Peyer's patch (tissue), 4 donors: ENCODE data around the gene COL23A1. TPM values are rescaled to one million over a fixed set of nuclear protein-coding genes. Genes with fewer than 3 reads are reported as not detected.

Experiments used
- DNase-seq, 3 donors: peaks; one replicate each; pipeline ENCODE4 v3.0.0-alpha.2; 2017 to 2019
- H3K27ac ChIP-seq, 4 donors: fragments of 200-600 bp; sonication (generic); one replicate each; pipeline ENCODE4 v1.5.1; 2016 to 2019
- H3K27me3 ChIP-seq, 2 donors: fragments of 200-600 bp; sonication (generic); one replicate each; pipeline ENCODE4 v1.5.1; 2019
- H3K36me3 ChIP-seq, 3 donors: fragments of 200-600 bp; sonication (generic); one replicate each; pipeline ENCODE4 v1.5.1; 2016 to 2019
- H3K4me1 ChIP-seq, 4 donors: fragments of 200-600 bp; sonication (generic); one replicate each; pipeline ENCODE4 v1.5.1; 2016 to 2019
- H3K4me3 ChIP-seq, 4 donors: fragments of 200-600 bp; sonication (generic); 1 replicate in 3 of 4; 2 replicates in 1 of 4; pipeline ENCODE4 v1.5.1; 2016 to 2019; ENCODE audit warnings: mild to moderate bottlenecking in 1 of 4
- H3K9me3 ChIP-seq, 4 donors: fragments of 200-600 bp; sonication (generic); one replicate each; pipeline ENCODE4 v1.5.1; 2016 to 2019; ENCODE audit warnings: mild to moderate bottlenecking in 1 of 4
- POLR2A ChIP-seq, 2 donors: fragments of 450-650 bp; IDR thresholded peaks; one replicate each; pipeline ENCODE4 v1.5.1; 2017; ENCODE audit warnings: antibody characterized with exemption in 2 of 2, mild to moderate bottlenecking in 2 of 2, moderate library complexity in 2 of 2
- total RNA-seq, 4 donors: library from RNA; depleted of rRNA; stranded (reverse); fragments of >200 nt; gene quantifications; one replicate each; pipeline ENCODE4 v1.1.0, GENCODE V29; 2016
- TF ChIP-seq, protein P1 (sequence below), 6 experiments: fragments of 450-650 bp in 4 of 6; fragments of 200-600 bp in 2 of 6; sonication (generic) in 1 of 6; IDR thresholded peaks; one replicate each; pipeline ENCODE4 v1.5.1; 2017 to 2019; ENCODE audit warnings: antibody characterized with exemption in 6 of 6, mild to moderate bottlenecking in 3 of 6, moderate library complexity in 1 of 6

The COL23A1 gene
- total RNA-seq, 4 donors from 2014 or later = 0.57 to 5.8 (median 1.2) TPM; not detected in 1

DNA sequence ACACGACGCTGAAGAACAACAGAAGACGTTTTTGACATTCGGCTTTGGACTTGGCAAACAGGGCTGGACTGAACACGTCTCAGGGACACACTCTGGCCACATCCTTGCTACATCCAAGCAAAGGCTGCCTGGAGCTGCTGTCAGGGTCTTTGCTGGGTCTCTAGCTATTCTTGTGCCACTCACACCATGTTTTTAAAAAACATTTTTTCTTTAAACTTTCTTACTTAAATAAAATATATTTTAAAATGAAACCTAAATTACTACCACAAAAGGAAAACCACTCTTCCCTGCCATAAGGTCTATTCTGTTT is 229.3 kb downstream of the COL23A1 start:
- H3K27ac ChIP-seq = no peak overlapping the region
- H3K4me1 ChIP-seq = peaks cover 0 to 10% (median 0%) of the 10 kb centered on the region in 4 donors
- H3K27me3 ChIP-seq = no peaks in the 10 kb centered on the region
- no peaks in the 10 kb centered on the region for H3K36me3 ChIP-seq
- TF ChIP-seq POLR2A (IDR thresholded peaks at IDR 0.05) = no peak
- TF ChIP-seq, protein P1, sequence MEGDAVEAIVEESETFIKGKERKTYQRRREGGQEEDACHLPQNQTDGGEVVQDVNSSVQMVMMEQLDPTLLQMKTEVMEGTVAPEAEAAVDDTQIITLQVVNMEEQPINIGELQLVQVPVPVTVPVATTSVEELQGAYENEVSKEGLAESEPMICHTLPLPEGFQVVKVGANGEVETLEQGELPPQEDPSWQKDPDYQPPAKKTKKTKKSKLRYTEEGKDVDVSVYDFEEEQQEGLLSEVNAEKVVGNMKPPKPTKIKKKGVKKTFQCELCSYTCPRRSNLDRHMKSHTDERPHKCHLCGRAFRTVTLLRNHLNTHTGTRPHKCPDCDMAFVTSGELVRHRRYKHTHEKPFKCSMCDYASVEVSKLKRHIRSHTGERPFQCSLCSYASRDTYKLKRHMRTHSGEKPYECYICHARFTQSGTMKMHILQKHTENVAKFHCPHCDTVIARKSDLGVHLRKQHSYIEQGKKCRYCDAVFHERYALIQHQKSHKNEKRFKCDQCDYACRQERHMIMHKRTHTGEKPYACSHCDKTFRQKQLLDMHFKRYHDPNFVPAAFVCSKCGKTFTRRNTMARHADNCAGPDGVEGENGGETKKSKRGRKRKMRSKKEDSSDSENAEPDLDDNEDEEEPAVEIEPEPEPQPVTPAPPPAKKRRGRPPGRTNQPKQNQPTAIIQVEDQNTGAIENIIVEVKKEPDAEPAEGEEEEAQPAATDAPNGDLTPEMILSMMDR (IDR thresholded peaks at IDR 0.05) = no peak
- H3K9me3 ChIP-seq = no peaks in the 10 kb centered on the region
- H3K4me3 ChIP-seq = no peak overlapping the region
- no peak for DNase-seq

- TF ChIP-seq, protein P1 (IDR thresholded peaks at IDR 0.05) = no peak
- no peak for TF ChIP-seq POLR2A (IDR thresholded peaks at IDR 0.05)
- Histone ChIP-seq H3K36me3 (no peaks in the 10 kb centered on the region), H3K27ac (no peak overlapping the region), H3K4me1 (peaks cover 0 to 10% (median 0%) of the 10 kb centered on the region in 4 donors), H3K4me3 (no peak overlapping the region), H3K27me3 (no peaks in the 10 kb centered on the region), H3K9me3 (no peaks in the 10 kb centered on the region)
- DNase-seq = no peak
These were observed 229.8 kb downstream of the COL23A1 start for GRCh38 chr5:178360222-178360925.

- TF ChIP-seq, protein P1 (IDR thresholded peaks at IDR 0.05) = no peak
- TF ChIP-seq POLR2A (IDR thresholded peaks at IDR 0.05) = no peak
- Histone ChIP-seq H3K27ac (no peak overlapping the region), H3K36me3 (no peaks in the 10 kb centered on the region), H3K4me1 (peaks cover 0 to 10% (median 0%) of the 10 kb centered on the region in 4 donors), H3K4me3 (no peak overlapping the region), H3K9me3 (no peaks in the 10 kb centered on the region), H3K27me3 (no peaks in the 10 kb centered on the region)
- DNase-seq = no peak
These were observed 230.5 kb downstream of the COL23A1 start for GRCh38 chr5:178359738-178360137.

DNA sequence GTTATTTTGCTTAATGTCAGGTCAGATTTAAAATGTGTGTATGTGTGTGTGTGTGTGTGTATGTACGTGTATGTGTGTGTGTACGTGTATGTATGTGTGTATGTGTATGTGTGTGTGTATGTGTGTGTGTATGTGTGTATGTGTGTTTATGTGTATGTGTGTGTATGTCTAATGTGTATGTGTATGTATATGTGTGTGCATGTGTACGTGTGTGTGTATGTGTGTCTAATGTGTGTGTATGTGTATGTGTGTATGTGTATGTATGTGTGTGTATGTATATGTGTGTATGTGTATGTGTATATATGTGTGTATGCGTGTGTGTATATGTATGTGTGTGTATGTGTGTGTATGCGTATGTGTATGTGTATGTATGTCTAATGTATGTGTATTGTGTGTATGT is 232.5 kb downstream of the COL23A1 start:
- DNase-seq = no peak
- H3K36me3 ChIP-seq = no peaks in the 10 kb centered on the region
- H3K4me3 ChIP-seq = no peak overlapping the region
- peak overlapping the region in 1 of 4 donors; percentile 1 for H3K27ac ChIP-seq
- TF ChIP-seq, protein P1 (IDR thresholded peaks at IDR 0.05) = no peak
- TF ChIP-seq POLR2A (IDR thresholded peaks at IDR 0.05) = no peak
- no peaks in the 10 kb centered on the region for H3K27me3 ChIP-seq
- peaks cover 0 to 10% (median 0%) of the 10 kb centered on the region in 4 donors for H3K4me1 ChIP-seq
- no peaks in the 10 kb centered on the region for H3K9me3 ChIP-seq

DNA sequence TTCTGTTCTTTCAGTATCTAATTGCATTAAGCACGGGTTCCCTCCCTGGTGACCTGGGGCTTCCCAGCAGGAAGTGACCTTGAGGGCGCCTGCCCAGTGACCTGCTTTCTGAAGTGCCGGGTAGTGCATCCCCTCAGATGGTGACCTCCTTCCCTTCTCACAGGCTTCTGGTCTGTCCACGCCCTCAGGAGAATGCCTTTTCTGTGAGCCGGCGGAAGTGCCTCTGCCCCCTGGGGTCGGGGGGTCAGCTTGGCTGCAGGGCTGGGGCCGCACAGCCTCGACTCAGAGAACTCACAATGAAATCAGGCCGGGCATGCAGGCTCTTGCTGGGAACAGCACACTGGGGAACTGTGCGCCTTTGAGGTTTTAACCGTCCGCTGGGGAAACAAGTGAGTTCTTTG is 233.1 kb downstream of the COL23A1 start:
- DNase-seq = no peak
- Histone ChIP-seq H3K4me1 (peaks cover 0 to 10% (median 0%) of the 10 kb centered on the region in 4 donors), H3K27me3 (no peaks in the 10 kb centered on the region), H3K9me3 (no peaks in the 10 kb centered on the region), H3K4me3 (no peak overlapping the region), H3K27ac (peak overlapping the region in 1 of 4 donors; percentile 1), H3K36me3 (no peaks in the 10 kb centered on the region)
- no peak for TF ChIP-seq POLR2A (IDR thresholded peaks at IDR 0.05)
- TF ChIP-seq, protein P1 (IDR thresholded peaks at IDR 0.05) = no peak
